Measurements from ENCODE around the gene HJURP.

Gene HJURP

DNA sequence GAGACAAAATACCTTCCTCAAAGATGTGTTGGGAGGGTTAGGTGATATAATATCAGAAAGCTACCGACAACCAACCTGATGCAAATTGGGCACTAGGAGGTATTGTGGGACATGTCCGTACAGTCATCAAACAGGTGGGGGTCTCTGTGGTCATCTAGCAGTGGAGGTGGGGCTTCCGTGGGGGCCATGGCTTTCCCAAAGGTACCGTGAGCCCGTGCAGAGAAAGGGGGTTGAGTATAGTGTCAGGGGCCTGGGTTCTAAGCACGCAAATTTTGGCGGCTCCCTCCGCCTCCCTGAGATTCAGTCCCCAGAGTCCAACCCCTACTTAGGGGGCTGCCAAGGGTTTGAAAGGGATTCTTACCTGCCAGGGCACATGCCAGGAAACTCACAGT, 32.6 kb downstream of the HJURP start:
- WGBS (ENCODE audit: extremely low coverage, insufficient coverage, insufficient read length) = no CpG with 5 or more reads among the region's 8 CpGs
- H2AK5ac ChIP-seq (ENCODE audit: low read length) = no peak overlapping the region
- no peak overlapping the region for H3K18ac ChIP-seq (ENCODE audit: low read length)
- no peak overlapping the region for H4K12ac ChIP-seq (ENCODE audit: low read depth, low read length)
- peaks cover 4% of the 10 kb centered on the region for H3K9me3 ChIP-seq (ENCODE audit: insufficient read depth, low read depth, low read length)
- H2BK12ac ChIP-seq (ENCODE audit: low read length) = no peak overlapping the region
- no peak overlapping the region for H3K14ac ChIP-seq (ENCODE audit: low read length)
- H4K8ac ChIP-seq (ENCODE audit: low read depth, low read length) = no peak overlapping the region
- no peak overlapping the region for H3K23ac ChIP-seq (ENCODE audit: low read length)
- H2BK120ac ChIP-seq (ENCODE audit: insufficient read depth, low read length, poor library complexity) = no peak overlapping the region
- H3K79me2 ChIP-seq (ENCODE audit: control insufficient read depth, insufficient read depth, low read length, poor library complexity) = no peaks in the 10 kb centered on the region
- H4K91ac ChIP-seq (ENCODE audit: low read depth, low read length) = no peak overlapping the region
- no peak overlapping the region for H3K9ac ChIP-seq (ENCODE audit: low read length)
- no peak overlapping the region for H3K4me3 ChIP-seq (ENCODE audit: low read depth, low read length)
- no peak overlapping the region for H3K27ac ChIP-seq (ENCODE audit: low read depth, low read length)
- no peak overlapping the region for H3K4ac ChIP-seq (ENCODE audit: low read depth, low read length)
- no peaks in the 10 kb centered on the region for H3K27me3 ChIP-seq (ENCODE audit: insufficient read depth, low read length)
- H3K4me2 ChIP-seq (ENCODE audit: low read length) = no peak overlapping the region
- no peak for DNase-seq
- no peaks in the 10 kb centered on the region for H3K4me1 ChIP-seq (ENCODE audit: control insufficient read depth in 1 of 2, insufficient read depth in 2 of 2, low read length in 2 of 2)
- no peak overlapping the region for H2AFZ ChIP-seq (ENCODE audit: insufficient read depth, low read length, poor library complexity)
- no peak overlapping the region for H2BK5ac ChIP-seq (ENCODE audit: low read depth, low read length, poor library complexity)
- H3K79me1 ChIP-seq (ENCODE audit: low read length) = no peaks in the 10 kb centered on the region
- H3K36me3 ChIP-seq (ENCODE audit: control insufficient read depth in 1 of 2, insufficient read depth in 2 of 2, low read length in 2 of 2) = no peaks in the 10 kb centered on the region

DNA sequence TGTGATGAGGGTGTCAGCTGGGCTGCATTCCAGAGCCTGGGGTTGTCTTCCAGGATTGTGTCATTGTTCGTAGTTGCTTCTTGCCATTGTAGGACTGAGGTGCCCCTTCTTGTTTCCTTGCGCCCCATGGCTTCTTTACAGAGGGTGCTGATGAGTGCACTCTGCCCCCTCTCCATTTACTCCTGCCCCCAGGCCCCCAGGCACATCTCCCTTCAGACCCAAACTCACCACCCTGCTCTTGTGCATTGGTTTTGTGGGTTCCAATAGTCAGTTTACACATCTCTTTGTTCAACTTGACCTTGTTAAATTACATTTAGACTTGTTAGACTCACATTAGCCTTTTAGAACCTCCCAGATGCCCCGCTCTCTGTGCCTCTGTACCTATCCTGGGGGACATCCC, 33.1 kb downstream of the HJURP start:
- Histone ChIP-seq H2BK12ac (ENCODE audit: low read length) (no peak overlapping the region), H3K4ac (ENCODE audit: low read depth, low read length) (no peak overlapping the region), H3K36me3 (ENCODE audit: control insufficient read depth in 1 of 2, insufficient read depth in 2 of 2, low read length in 2 of 2) (no peaks in the 10 kb centered on the region), H3K23ac (ENCODE audit: low read length) (no peak overlapping the region), H2BK120ac (ENCODE audit: insufficient read depth, low read length, poor library complexity) (no peak overlapping the region), H3K79me2 (ENCODE audit: control insufficient read depth, insufficient read depth, low read length, poor library complexity) (no peaks in the 10 kb centered on the region), H2BK5ac (ENCODE audit: low read depth, low read length, poor library complexity) (no peak overlapping the region), H3K4me2 (ENCODE audit: low read length) (no peak overlapping the region), H3K9me3 (ENCODE audit: insufficient read depth, low read depth, low read length) (peaks cover 5% of the 10 kb centered on the region), H3K14ac (ENCODE audit: low read length) (no peak overlapping the region), H3K9ac (ENCODE audit: low read length) (no peak overlapping the region), H3K27me3 (ENCODE audit: insufficient read depth, low read length) (no peaks in the 10 kb centered on the region), H3K4me3 (ENCODE audit: low read depth, low read length) (no peak overlapping the region), H4K91ac (ENCODE audit: low read depth, low read length) (no peak overlapping the region), H2AFZ (ENCODE audit: insufficient read depth, low read length, poor library complexity) (no peak overlapping the region), H3K4me1 (ENCODE audit: control insufficient read depth in 1 of 2, insufficient read depth in 2 of 2, low read length in 2 of 2) (no peaks in the 10 kb centered on the region), H3K79me1 (ENCODE audit: low read length) (no peaks in the 10 kb centered on the region), H4K8ac (ENCODE audit: low read depth, low read length) (no peak overlapping the region), H3K27ac (ENCODE audit: low read depth, low read length) (no peak overlapping the region), H4K12ac (ENCODE audit: low read depth, low read length) (no peak overlapping the region), H3K18ac (ENCODE audit: low read length) (no peak overlapping the region), H2AK5ac (ENCODE audit: low read length) (no peak overlapping the region)
- WGBS (ENCODE audit: extremely low coverage, insufficient coverage, insufficient read length) = no CpG with 5 or more reads among the region's 3 CpGs
- DNase-seq = no peak

DNA sequence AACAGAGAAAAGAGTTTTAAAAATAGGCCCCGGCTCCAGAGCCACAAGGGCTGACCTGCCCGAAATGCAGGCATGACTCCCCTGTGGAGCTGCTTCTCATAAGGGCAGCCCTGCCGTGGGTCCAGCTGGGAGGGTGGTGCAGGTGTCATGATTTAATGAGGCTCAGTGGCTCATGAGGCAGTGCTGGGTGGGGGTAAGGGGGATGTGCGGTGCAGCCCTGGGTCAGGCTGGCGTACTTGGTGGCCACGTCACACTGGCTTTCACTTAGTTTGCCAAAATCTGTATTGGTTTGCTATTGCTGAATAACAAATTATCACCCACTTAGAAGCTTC, 33.6 kb downstream of the HJURP start:
- Histone ChIP-seq H2BK120ac (ENCODE audit: insufficient read depth, low read length, poor library complexity) (no peak overlapping the region), H3K36me3 (ENCODE audit: control insufficient read depth in 1 of 2, insufficient read depth in 2 of 2, low read length in 2 of 2) (no peaks in the 10 kb centered on the region), H3K23ac (ENCODE audit: low read length) (no peak overlapping the region), H3K18ac (ENCODE audit: low read length) (no peak overlapping the region), H3K79me2 (ENCODE audit: control insufficient read depth, insufficient read depth, low read length, poor library complexity) (no peaks in the 10 kb centered on the region), H2AFZ (ENCODE audit: insufficient read depth, low read length, poor library complexity) (no peak overlapping the region), H3K4me2 (ENCODE audit: low read length) (no peak overlapping the region), H3K27me3 (ENCODE audit: insufficient read depth, low read length) (no peaks in the 10 kb centered on the region), H3K79me1 (ENCODE audit: low read length) (no peaks in the 10 kb centered on the region), H4K91ac (ENCODE audit: low read depth, low read length) (no peak overlapping the region), H3K14ac (ENCODE audit: low read length) (no peak overlapping the region), H3K27ac (ENCODE audit: low read depth, low read length) (no peak overlapping the region), H4K8ac (ENCODE audit: low read depth, low read length) (no peak overlapping the region), H4K12ac (ENCODE audit: low read depth, low read length) (no peak overlapping the region), H3K4ac (ENCODE audit: low read depth, low read length) (no peak overlapping the region), H3K9ac (ENCODE audit: low read length) (no peak overlapping the region), H3K4me3 (ENCODE audit: low read depth, low read length) (no peak overlapping the region), H2BK12ac (ENCODE audit: low read length) (no peak overlapping the region), H2BK5ac (ENCODE audit: low read depth, low read length, poor library complexity) (no peak overlapping the region), H2AK5ac (ENCODE audit: low read length) (no peak overlapping the region), H3K4me1 (ENCODE audit: control insufficient read depth in 1 of 2, insufficient read depth in 2 of 2, low read length in 2 of 2) (no peaks in the 10 kb centered on the region), H3K9me3 (ENCODE audit: insufficient read depth, low read depth, low read length) (peaks cover 5% of the 10 kb centered on the region)
- no CpG with 5 or more reads among the region's 6 CpGs for WGBS (ENCODE audit: extremely low coverage, insufficient coverage, insufficient read length)
- DNase-seq = no peak

DNA sequence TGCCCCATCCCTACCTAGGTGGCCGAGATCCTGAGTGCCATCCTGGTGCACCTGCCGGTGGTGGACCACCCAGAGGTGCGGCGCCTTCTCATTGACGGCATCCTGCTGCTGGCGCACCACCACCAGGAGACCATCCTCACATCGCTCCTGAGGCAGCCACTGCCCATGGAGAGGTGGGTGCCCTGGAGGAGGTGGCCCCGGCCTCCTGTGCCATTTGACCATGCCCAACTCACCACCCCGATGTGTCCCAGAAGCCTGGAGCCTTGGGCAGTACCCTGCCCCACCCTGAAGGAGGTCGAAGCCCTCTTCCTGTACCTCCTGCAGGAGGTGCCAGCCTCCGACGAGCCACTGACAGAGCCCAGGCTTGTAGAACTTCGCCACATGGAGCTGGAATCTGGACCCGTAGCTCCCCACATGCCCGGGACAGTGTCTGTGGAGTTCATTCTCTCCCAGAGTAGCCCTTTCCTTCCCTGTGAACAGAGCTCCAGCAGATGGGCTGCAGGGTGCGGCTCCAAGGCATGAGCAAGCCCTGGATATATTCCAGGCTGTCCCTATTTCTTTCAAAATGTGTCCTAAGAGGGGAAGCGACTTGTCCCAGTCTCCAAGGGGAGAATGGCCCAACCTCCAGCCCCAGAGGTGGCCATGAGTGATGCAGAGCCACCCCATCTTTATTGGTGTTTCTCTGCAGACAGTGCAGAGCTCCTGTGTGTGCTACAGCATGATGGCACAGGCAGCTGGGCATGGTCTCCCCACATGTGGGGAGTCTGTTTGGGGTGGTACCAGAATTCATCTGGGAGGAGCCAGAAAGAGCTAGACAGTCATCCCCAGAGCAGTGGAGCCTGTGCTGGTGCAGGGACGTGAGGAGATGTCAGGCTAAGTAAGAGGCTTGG, 34.2 kb downstream of the HJURP start:
- Histone ChIP-seq H3K4me1 (ENCODE audit: control insufficient read depth in 1 of 2, insufficient read depth in 2 of 2, low read length in 2 of 2) (no peaks in the 10 kb centered on the region), H3K23ac (ENCODE audit: low read length) (no peak overlapping the region)

More for the DNA sequence above, 34.2 kb downstream of the HJURP start:
- Histone ChIP-seq H3K4me3 (ENCODE audit: low read depth, low read length) (no peak overlapping the region), H2BK5ac (ENCODE audit: low read depth, low read length, poor library complexity) (no peak overlapping the region), H3K4ac (ENCODE audit: low read depth, low read length) (no peak overlapping the region), H3K79me1 (ENCODE audit: low read length) (no peaks in the 10 kb centered on the region), H3K27me3 (ENCODE audit: insufficient read depth, low read length) (no peaks in the 10 kb centered on the region), H2AK5ac (ENCODE audit: low read length) (no peak overlapping the region), H3K79me2 (ENCODE audit: control insufficient read depth, insufficient read depth, low read length, poor library complexity) (no peaks in the 10 kb centered on the region), H3K9me3 (ENCODE audit: insufficient read depth, low read depth, low read length) (peaks cover 5% of the 10 kb centered on the region), H4K12ac (ENCODE audit: low read depth, low read length) (no peak overlapping the region), H4K8ac (ENCODE audit: low read depth, low read length) (no peak overlapping the region), H3K36me3 (ENCODE audit: control insufficient read depth in 1 of 2, insufficient read depth in 2 of 2, low read length in 2 of 2) (no peaks in the 10 kb centered on the region), H3K18ac (ENCODE audit: low read length) (no peak overlapping the region), H3K4me2 (ENCODE audit: low read length) (no peak overlapping the region), H3K9ac (ENCODE audit: low read length) (no peak overlapping the region), H2AFZ (ENCODE audit: insufficient read depth, low read length, poor library complexity) (no peak overlapping the region), H4K91ac (ENCODE audit: low read depth, low read length) (no peak overlapping the region), H3K14ac (ENCODE audit: low read length) (no peak overlapping the region), H2BK12ac (ENCODE audit: low read length) (no peak overlapping the region), H3K27ac (ENCODE audit: low read depth, low read length) (no peak overlapping the region), H2BK120ac (ENCODE audit: insufficient read depth, low read length, poor library complexity) (no peak overlapping the region)
- no peak for DNase-seq
- WGBS (ENCODE audit: extremely low coverage, insufficient coverage, insufficient read length) = no CpG with 5 or more reads among the region's 18 CpGs
